BE2C (cell line): ENCODE measurements around the gene FBXO3.

Experiments used
- DNase-seq: peaks from one replicate; pipeline ENCODE4 v3.0.0-alpha.2; 2020
- H3K27me3 ChIP-seq: fragments of 250-450 bp; sonication (Bioruptor Pico); 2 replicates; pipeline ENCODE4 v1.5.1; 2020; ENCODE audit warnings: mild to moderate bottlenecking
- H3K36me3 ChIP-seq: fragments of 250-450 bp; sonication (Bioruptor Pico); 2 replicates; pipeline ENCODE4 v1.5.1; 2020; ENCODE audit warnings: mild to moderate bottlenecking
- H3K4me1 ChIP-seq: fragments of 250-450 bp; sonication (Bioruptor Pico); 2 replicates; pipeline ENCODE4 v1.5.1; 2020
- H3K4me3 ChIP-seq: 2 replicates; pipeline ENCODE4 v1.5.1; 2011; ENCODE audit warnings: low read depth, low read length
- H3K9me3 ChIP-seq: fragments of 250-450 bp; sonication (Bioruptor Pico); 2 replicates; pipeline ENCODE4 v1.5.1; 2020
- CTCF ChIP-seq: IDR thresholded peaks from 2 replicates; pipeline ENCODE4 v1.5.1; 2012; ENCODE audit warnings: mild to moderate bottlenecking, low read depth, low read length

Gene FBXO3

GRCh38 chr11:33725496-33725895 lies 48.8 kb downstream of the FBXO3 start:
- H3K4me3 ChIP-seq: no peak overlapping the region
- H3K36me3 ChIP-seq: no peaks in the 10 kb centered on the region
- H3K27me3 ChIP-seq: no peaks in the 10 kb centered on the region
- no peaks in the 10 kb centered on the region; the same call in 1 of the 2 replicates for H3K4me1 ChIP-seq
- H3K9me3 ChIP-seq: no peaks in the 10 kb centered on the region
- DNase-seq: no peak
- no peak for TF ChIP-seq CTCF

GRCh38 chr11:33724644-33725035 lies 49.7 kb downstream of the FBXO3 start:
- Histone ChIP-seq H3K27me3 (no peaks in the 10 kb centered on the region), H3K4me1 (no peaks in the 10 kb centered on the region), H3K4me3 (no peak overlapping the region), H3K9me3 (no peaks in the 10 kb centered on the region), H3K36me3 (no peaks in the 10 kb centered on the region)
- TF ChIP-seq CTCF: no peak
- DNase-seq: no peak

- no peak for DNase-seq
Measured at GRCh38 chr11:33723238-33723881, 51.0 kb downstream of the FBXO3 start.

DNA sequence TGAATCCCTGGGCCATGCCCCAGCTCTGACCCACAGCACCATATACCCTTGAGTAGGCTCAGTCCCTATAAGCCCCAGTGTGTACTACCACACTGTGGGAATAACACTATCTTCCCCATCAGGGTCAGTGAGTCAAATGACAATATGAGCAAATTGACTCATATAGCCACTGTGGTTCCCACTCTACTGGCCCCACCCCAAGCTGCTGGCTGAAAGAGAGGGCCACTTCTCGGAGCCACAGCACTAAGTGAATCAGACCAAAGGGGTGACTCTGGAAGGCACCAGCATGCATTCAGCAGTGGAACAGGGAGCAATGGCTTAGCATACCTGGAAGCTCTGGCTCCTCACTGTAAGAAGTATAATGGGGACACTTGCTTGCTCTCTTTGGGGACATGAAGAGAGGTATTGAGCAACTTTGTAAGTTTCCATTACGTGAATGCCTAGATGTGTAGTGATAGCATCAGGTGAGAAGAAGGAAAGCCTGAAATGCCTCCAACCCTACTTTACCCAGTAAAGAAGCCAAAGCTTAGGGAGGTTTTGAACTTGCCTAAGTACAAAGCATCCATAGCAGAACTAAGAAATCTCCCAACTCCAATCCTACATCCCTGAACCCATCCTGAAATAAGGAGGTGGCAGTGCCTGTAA lies 51.6 kb downstream of the FBXO3 start:
- Histone ChIP-seq H3K36me3 (no peaks in the 10 kb centered on the region), H3K9me3 (no peaks in the 10 kb centered on the region), H3K27me3 (no peaks in the 10 kb centered on the region), H3K4me1 (no peaks in the 10 kb centered on the region), H3K4me3 (no peak overlapping the region)
- no peak for TF ChIP-seq CTCF
- DNase-seq: no peak

More at GRCh38 chr11:33723238-33723881, 51.0 kb downstream of the FBXO3 start:
- no peak for TF ChIP-seq CTCF
- H3K36me3 ChIP-seq: no peaks in the 10 kb centered on the region
- H3K4me3 ChIP-seq: no peak overlapping the region
- H3K27me3 ChIP-seq: no peaks in the 10 kb centered on the region
- no peaks in the 10 kb centered on the region for H3K9me3 ChIP-seq
- no peaks in the 10 kb centered on the region for H3K4me1 ChIP-seq

- no peaks in the 10 kb centered on the region for H3K4me1 ChIP-seq
- no peaks in the 10 kb centered on the region for H3K36me3 ChIP-seq
- H3K4me3 ChIP-seq: no peak overlapping the region
- no peaks in the 10 kb centered on the region for H3K27me3 ChIP-seq
- DNase-seq: no peak
- no peaks in the 10 kb centered on the region for H3K9me3 ChIP-seq
- no peak for TF ChIP-seq CTCF
Measured at GRCh38 chr11:33721984-33722383, 52.3 kb downstream of the FBXO3 start.

- no peak for DNase-seq
Measured at GRCh38 chr11:33721426-33721825, 52.9 kb downstream of the FBXO3 start.

More at GRCh38 chr11:33721426-33721825, 52.9 kb downstream of the FBXO3 start:
- Histone ChIP-seq H3K4me1 (no peaks in the 10 kb centered on the region), H3K36me3 (no peaks in the 10 kb centered on the region), H3K9me3 (no peaks in the 10 kb centered on the region), H3K4me3 (no peak overlapping the region), H3K27me3 (no peaks in the 10 kb centered on the region)
- no peak for TF ChIP-seq CTCF
